ENCODE data around the gene FRMD6. TPM values are rescaled to one million over a fixed set of nuclear protein-coding genes. Genes with fewer than 3 reads are reported as not detected.

Gene FRMD6
- total and polyA plus RNA-seq, 9 donors, result 15.3 to 79.2 (median 33.3) TPM

GRCh38 chr14:51622376-51622775 lies 29.3 kb upstream of the FRMD6 start:
- intact Hi-C loops (cut with DNase I), result no loop called here
- Histone ChIP-seq H3K4me1 (ENCODE audit: insufficient read depth) (no peaks in the 10 kb centered on the region), H3K27me3 (no peaks in the 10 kb centered on the region), H3K36me3 (no peaks in the 10 kb centered on the region), H3K4me3 (no peak overlapping the region), H3K9me3 (no peaks in the 10 kb centered on the region), H3K27ac (no peak overlapping the region)
- 83 to 89% (median 85%) methylated on average over 2 of the region's 2 CpGs for WGBS, 3 donors
- no peak for TF ChIP-seq EP300 (IDR thresholded peaks at IDR 0.05)
- no peak for TF ChIP-seq POLR2A (IDR thresholded peaks at IDR 0.05)
- TF ChIP-seq CTCF (IDR thresholded peaks at IDR 0.05), result no peak
- no peak for DNase-seq

- DNase-seq, result no peak
- Histone ChIP-seq H3K4me1 (ENCODE audit: insufficient read depth) (no peaks in the 10 kb centered on the region), H3K27me3 (no peaks in the 10 kb centered on the region), H3K9me3 (no peaks in the 10 kb centered on the region), H3K36me3 (no peaks in the 10 kb centered on the region), H3K27ac (no peak overlapping the region), H3K4me3 (no peak overlapping the region)
- no peak for TF ChIP-seq EP300 (IDR thresholded peaks at IDR 0.05)
- WGBS, 3 donors, result 82 to 86% (median 83%) methylated on average over 1 of the region's 1 CpG
- intact Hi-C loops (cut with DNase I), result no loop called here
These were observed 26.6 kb upstream of the FRMD6 start for GRCh38 chr14:51624955-51625569.

- DNase-seq, result no peak
- Histone ChIP-seq H3K4me1 (ENCODE audit: insufficient read depth) (no peaks in the 10 kb centered on the region), H3K27me3 (no peaks in the 10 kb centered on the region), H3K36me3 (no peaks in the 10 kb centered on the region), H3K4me3 (no peak overlapping the region), H3K27ac (no peak overlapping the region), H3K9me3 (no peaks in the 10 kb centered on the region)
- intact Hi-C loops (cut with DNase I), result no loop called here
- TF ChIP-seq EP300 (IDR thresholded peaks at IDR 0.05), result no peak
- TF ChIP-seq POLR2A (IDR thresholded peaks at IDR 0.05), result no peak
- no peak for TF ChIP-seq CTCF (IDR thresholded peaks at IDR 0.05)
- 73 to 77% (median 74%) methylated on average over 2 of the region's 2 CpGs for WGBS, 3 donors
These were observed 25.5 kb upstream of the FRMD6 start for GRCh38 chr14:51626185-51626584.

- Histone ChIP-seq H3K36me3 (no peaks in the 10 kb centered on the region), H3K4me1 (ENCODE audit: insufficient read depth) (no peaks in the 10 kb centered on the region), H3K9me3 (no peaks in the 10 kb centered on the region), H3K27me3 (no peaks in the 10 kb centered on the region), H3K27ac (no peak overlapping the region), H3K4me3 (no peak overlapping the region)
- DNase-seq, result no peak
- 2 to 18% (median 2%) methylated on average over 1 of the region's 1 CpG for WGBS, 3 donors
- intact Hi-C loops (cut with DNase I), result no loop called here
- no peak for TF ChIP-seq EP300 (IDR thresholded peaks at IDR 0.05)
- no peak for TF ChIP-seq CTCF (IDR thresholded peaks at IDR 0.05)
- TF ChIP-seq POLR2A (IDR thresholded peaks at IDR 0.05), result no peak
These were observed 24.9 kb upstream of the FRMD6 start for GRCh38 chr14:51626788-51627187.

- intact Hi-C loops (cut with DNase I), result no loop called here
- TF ChIP-seq POLR2A (IDR thresholded peaks at IDR 0.05), result no peak
- TF ChIP-seq EP300 (IDR thresholded peaks at IDR 0.05), result no peak
- TF ChIP-seq CTCF (IDR thresholded peaks at IDR 0.05), result no peak
- H3K27ac ChIP-seq, result no peak overlapping the region
- no peaks in the 10 kb centered on the region for H3K27me3 ChIP-seq
- DNase-seq, result no peak
- H3K4me1 ChIP-seq (ENCODE audit: insufficient read depth), result no peaks in the 10 kb centered on the region
- no peak overlapping the region for H3K4me3 ChIP-seq
- no peaks in the 10 kb centered on the region for H3K9me3 ChIP-seq
- no peaks in the 10 kb centered on the region for H3K36me3 ChIP-seq
These were observed 24.4 kb upstream of the FRMD6 start for GRCh38 chr14:51627313-51627712.

Data from ovary (tissue), 9 donors.